Right lobe of liver (tissue), 4 donors: ENCODE results near the gene PTTG1.

Experiments
- CTCF ChIP-seq, 4 donors: fragments of 200-600 bp in 3 of 4; fragments of 450-650 bp in 1 of 4; IDR thresholded peaks; one replicate each; pipeline versions ENCODE4 v1.5.1 to v1.8.0; 2016 to 2022; ENCODE audit warnings: antibody characterized with exemption in 4 of 4, mild to moderate bottlenecking in 2 of 4
- POLR2A ChIP-seq: fragments of 450-650 bp; IDR thresholded peaks from one replicate; pipeline ENCODE4 v1.6.1; 2017; ENCODE audit warnings: antibody characterized with exemption, mild to moderate bottlenecking
- donor health status: DM: no; HTN: no; CAD: no.
- donor health status: DM: no; HTN: no; CAD: no.
- donor health status: DM: no; HTN: yes; CAD: no.

DNA sequence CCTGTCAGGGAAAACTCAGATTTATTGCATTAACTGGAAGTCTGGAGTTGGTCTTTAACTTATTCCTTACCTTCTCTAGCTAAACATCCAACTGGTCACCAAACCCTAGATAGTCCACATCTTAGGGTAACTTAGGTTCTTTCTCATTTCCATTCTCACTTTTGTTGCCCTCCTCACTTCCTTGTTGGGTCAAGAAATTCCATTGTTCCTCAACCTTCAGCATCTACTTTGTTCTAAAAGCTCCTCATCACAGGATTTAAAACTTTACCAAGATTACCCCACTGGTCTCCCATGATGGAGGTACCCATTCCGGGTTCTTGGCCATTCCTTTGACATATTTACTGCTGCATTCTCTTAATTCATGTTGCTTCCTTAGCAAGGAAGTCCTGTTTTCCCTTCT is 32.1 kb downstream of the PTTG1 start:
- no peak for TF ChIP-seq CTCF (IDR thresholded peaks at IDR 0.05)
- TF ChIP-seq POLR2A = no peak
